NCI-H446 treated with DMSO at 0.1 percent for 48 hours (cell line): ENCODE results near the gene R3HDM1.
"Not testable (repeated sequence)": the region's sequence is repeated elsewhere in the genome, so short reads cannot be mapped to it uniquely, and the experiment has no call there.

Experiments used
- DNase-seq: peaks from one replicate; lab custom pipeline; 2025; lab: John Stamatoyannopoulos, UW

Gene R3HDM1

GRCh38 chr2:135573620-135574019, 42.3 kb downstream of the R3HDM1 start:
- no peak for DNase-seq

GRCh38 chr2:135581282-135581681, 50.0 kb downstream of the R3HDM1 start:
- no peak for DNase-seq

GRCh38 chr2:135582383-135582782, 51.1 kb downstream of the R3HDM1 start:
- no peak for DNase-seq

GRCh38 chr2:135585586-135585985, 54.3 kb downstream of the R3HDM1 start:
- DNase-seq = no peak

GRCh38 chr2:135586148-135586547, 54.9 kb downstream of the R3HDM1 start:
- no peak for DNase-seq

GRCh38 chr2:135587958-135588357, 56.7 kb downstream of the R3HDM1 start:
- DNase-seq = no peak

- DNase-seq = no peak
These were observed 59.5 kb downstream of the R3HDM1 start for GRCh38 chr2:135590619-135591260.

- no peak for DNase-seq
These were observed 69.6 kb downstream of the R3HDM1 start for GRCh38 chr2:135600915-135601314.

GRCh38 chr2:135603543-135603942, 72.3 kb downstream of the R3HDM1 start:
- DNase-seq = no peak

GRCh38 chr2:135607561-135607960, 76.3 kb downstream of the R3HDM1 start:
- no peak for DNase-seq

- no peak for DNase-seq
These were observed 81.0 kb downstream of the R3HDM1 start for GRCh38 chr2:135612319-135612718.

GRCh38 chr2:135615404-135615803, 84.1 kb downstream of the R3HDM1 start:
- no peak for DNase-seq

- DNase-seq = no peak
These were observed 86.3 kb downstream of the R3HDM1 start for GRCh38 chr2:135617501-135618015.

GRCh38 chr2:135620198-135620597, 88.9 kb downstream of the R3HDM1 start:
- DNase-seq = no peak

GRCh38 chr2:135629520-135629919, 98.2 kb downstream of the R3HDM1 start:
- no peak for DNase-seq

- DNase-seq = not testable (repeated sequence)
These were observed 98.8 kb downstream of the R3HDM1 start for GRCh38 chr2:135630034-135630433.

GRCh38 chr2:135630488-135630887, 99.2 kb downstream of the R3HDM1 start:
- no peak for DNase-seq

- no peak for DNase-seq
These were observed 102.3 kb downstream of the R3HDM1 start for GRCh38 chr2:135633582-135633981.

GRCh38 chr2:135635212-135635835, 104.0 kb downstream of the R3HDM1 start:
- no peak for DNase-seq

GRCh38 chr2:135636982-135637381, 105.7 kb downstream of the R3HDM1 start:
- DNase-seq = no peak

- no peak for DNase-seq
These were observed 106.3 kb downstream of the R3HDM1 start for GRCh38 chr2:135637456-135638087.

- no peak for DNase-seq
These were observed 107.5 kb downstream of the R3HDM1 start for GRCh38 chr2:135638825-135639224.
